RWPE1 (cell line): Measurements from ENCODE around the gene PGC.

Experiments
- CTCF ChIA-PET: fragments of 350-600 bp; sonication (Branson Sonifier 250); formaldehyde crosslinking; extraction: SDS; loops from one replicate; lab custom pipeline; 2021; lab: Yijun Ruan, JAX
- POLR2A ChIA-PET: fragments of 400-600 bp; formaldehyde crosslinking; extraction: SDS; loops from one replicate; lab custom pipeline; 2020; ENCODE audit warnings: antibody characterized with exemption; ENCODE audit not compliant: low non-redundant PET; lab: Yijun Ruan, JAX
- DNase-seq: peaks from one replicate; pipeline ENCODE4 v3.0.0; 2012; ENCODE audit warnings: low spot score
- H3K27ac ChIP-seq: fragments of 450-650 bp; 2 replicates; pipeline ENCODE4 v1.5.1; 2017
- TF ChIP-seq, protein P1 (sequence below): fragments of 450-650 bp; conservative IDR thresholded peaks from 2 replicates; pipeline ENCODE4 v1.5.1; 2017; ENCODE audit warnings: low read depth, mild to moderate bottlenecking

PGC gene

DNA sequence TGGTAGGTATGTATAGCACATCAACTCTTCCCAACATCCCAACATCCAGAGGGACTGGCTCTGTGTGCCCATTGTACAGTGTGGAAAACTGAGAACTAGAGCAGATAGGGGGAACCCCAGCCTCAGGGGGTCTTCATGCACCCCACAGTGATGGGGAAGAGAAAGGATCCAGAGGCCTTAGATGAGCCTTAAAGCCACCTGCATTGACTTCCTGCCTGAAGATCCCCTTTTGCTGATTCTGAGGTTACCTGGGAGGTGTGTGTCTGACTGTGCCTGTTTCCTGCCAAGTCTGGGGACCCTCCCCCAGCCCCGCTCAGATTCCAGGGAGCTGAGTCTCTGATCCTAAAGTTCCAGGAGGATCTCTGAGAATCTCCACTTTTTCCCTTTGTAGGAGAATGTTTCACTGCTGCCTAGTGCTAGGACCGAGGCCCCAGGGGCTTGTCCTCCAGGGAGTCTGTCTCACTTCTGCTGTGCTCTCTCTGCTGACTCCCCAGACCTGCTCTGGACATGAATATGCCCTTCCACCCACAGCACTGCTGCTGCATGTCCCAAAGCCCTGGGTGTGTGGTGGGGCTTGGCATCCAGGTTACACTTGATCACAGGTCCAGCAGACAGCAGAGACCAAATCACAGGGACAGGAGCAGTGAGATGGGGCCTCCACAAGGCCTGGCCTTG lies 12.8 kb upstream of the PGC start:
- TF ChIP-seq, protein P1, sequence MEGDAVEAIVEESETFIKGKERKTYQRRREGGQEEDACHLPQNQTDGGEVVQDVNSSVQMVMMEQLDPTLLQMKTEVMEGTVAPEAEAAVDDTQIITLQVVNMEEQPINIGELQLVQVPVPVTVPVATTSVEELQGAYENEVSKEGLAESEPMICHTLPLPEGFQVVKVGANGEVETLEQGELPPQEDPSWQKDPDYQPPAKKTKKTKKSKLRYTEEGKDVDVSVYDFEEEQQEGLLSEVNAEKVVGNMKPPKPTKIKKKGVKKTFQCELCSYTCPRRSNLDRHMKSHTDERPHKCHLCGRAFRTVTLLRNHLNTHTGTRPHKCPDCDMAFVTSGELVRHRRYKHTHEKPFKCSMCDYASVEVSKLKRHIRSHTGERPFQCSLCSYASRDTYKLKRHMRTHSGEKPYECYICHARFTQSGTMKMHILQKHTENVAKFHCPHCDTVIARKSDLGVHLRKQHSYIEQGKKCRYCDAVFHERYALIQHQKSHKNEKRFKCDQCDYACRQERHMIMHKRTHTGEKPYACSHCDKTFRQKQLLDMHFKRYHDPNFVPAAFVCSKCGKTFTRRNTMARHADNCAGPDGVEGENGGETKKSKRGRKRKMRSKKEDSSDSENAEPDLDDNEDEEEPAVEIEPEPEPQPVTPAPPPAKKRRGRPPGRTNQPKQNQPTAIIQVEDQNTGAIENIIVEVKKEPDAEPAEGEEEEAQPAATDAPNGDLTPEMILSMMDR, result no peak
- no peak overlapping the region for H3K27ac ChIP-seq
- POLR2A ChIA-PET, result no interaction called here
- CTCF ChIA-PET, result no interaction called here
- no peak for DNase-seq

DNA sequence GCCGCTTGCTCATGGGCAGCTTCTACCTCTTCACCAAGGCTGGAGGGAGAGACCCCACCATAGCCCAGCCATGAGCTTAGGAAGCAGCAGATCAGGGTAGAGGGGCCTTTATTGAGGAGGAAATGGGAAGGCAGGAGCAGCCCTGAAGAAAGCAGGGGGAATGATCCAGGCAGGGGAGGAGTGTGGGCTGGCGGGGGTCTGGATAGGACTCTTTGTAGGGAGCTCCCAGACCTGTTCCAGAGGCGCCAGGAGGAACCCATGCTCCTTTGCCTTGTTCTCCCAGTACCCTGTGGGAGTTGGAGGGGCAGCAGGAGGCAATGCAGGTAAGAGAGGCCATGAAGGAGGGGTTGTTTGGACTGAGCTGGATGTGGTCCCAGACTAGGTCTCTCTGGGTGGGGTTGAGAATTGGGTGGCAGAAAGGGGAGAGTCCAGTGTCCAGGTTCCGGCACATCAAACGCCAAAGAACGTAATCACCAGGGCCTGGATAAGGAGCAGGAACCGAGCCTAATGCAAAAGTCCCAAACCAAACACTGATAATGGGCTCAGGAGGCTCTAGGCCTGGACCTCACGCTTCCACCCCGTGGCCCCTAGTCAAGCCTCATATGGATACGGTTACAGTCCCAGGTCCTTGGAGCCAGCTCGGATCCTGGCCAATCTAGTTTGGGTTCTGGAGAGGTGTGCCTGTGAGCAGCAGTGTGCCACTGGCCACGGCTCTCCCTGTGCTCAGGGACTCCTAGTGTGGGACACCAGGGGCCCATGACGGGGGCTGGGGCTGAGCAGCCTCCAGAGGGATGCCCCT lies 12.1 kb upstream of the PGC start:
- ChIA-PET POLR2A (no interaction called here), CTCF (interaction anchor here (0.8 kb wide), 1 partner anchor 26 kb away, joined by 4 read pairs; no protein-coding TSS in a partner anchor)
- no peak overlapping the region for H3K27ac ChIP-seq
- no peak for DNase-seq
- TF ChIP-seq, protein P1, result no peak

DNA sequence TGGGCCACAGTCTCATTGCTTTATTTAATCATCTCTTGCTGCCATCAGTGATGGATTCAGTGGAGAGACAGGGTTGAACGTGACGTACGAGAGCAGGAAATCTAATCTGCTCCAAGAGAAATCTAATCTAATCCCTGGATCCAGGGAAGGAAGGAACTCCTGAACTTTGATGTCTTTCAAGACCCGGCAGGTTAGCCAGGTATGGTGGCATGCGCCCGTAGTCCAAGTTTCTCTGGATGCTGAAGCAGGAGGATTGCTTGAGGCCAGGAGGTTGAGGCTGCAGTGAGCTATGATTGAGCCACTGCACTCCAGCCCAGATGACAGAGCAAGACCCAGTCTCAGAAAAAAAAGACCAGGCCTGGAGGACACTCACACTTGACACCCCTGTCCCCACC lies 11.4 kb upstream of the PGC start:
- DNase-seq, result no peak
- no peak overlapping the region for H3K27ac ChIP-seq
- TF ChIP-seq, protein P1, result no peak
- POLR2A ChIA-PET, result no interaction called here
- CTCF ChIA-PET, result interaction anchor here (0.6 to 0.8 kb wide), 2 partner anchors 26 to 298 kb away, joined by 4 read pairs; no protein-coding TSS in a partner anchor

DNA sequence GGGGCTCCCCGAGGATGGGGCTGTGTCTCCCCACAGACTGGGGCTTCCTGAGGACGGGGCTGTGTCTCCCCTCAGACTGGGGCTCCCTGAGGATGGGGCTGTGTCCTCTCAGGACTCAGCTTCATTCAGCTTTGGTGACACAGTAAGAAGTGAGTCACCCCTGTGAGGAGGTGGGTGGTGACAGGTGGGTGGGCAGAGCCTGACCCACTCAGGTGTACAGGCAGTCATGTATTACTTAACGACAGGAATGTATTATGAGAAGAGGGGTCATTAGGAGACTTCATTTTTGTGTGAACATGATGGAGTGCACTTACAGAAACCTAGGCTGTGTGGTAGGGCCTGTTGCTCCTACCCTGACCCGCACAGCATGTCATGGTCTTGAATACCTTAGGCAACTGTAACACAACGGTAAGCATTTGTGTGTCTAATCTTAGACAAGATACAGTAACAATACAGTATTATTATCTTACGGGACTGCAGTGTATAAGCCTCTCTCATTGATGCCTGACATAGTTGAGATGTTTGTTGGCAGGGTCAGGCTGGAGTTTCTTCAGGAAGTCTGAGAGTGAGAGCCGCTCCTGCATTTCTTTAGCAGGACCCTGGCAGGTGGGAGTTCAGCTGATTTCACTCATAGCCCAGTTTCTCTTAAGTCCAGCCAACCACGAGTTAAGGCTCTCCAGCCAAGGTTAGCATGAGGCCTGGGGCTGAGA lies 10.9 kb upstream of the PGC start:
- TF ChIP-seq, protein P1, result no peak
- ChIA-PET CTCF (interaction anchor here (0.6 to 1.0 kb wide), 2 partner anchors 29 to 298 kb away, joined by 4 to 5 read pairs; partner anchors contain the start of gene TOMM6), POLR2A (no interaction called here)
- no peak overlapping the region for H3K27ac ChIP-seq
- no peak for DNase-seq

DNA sequence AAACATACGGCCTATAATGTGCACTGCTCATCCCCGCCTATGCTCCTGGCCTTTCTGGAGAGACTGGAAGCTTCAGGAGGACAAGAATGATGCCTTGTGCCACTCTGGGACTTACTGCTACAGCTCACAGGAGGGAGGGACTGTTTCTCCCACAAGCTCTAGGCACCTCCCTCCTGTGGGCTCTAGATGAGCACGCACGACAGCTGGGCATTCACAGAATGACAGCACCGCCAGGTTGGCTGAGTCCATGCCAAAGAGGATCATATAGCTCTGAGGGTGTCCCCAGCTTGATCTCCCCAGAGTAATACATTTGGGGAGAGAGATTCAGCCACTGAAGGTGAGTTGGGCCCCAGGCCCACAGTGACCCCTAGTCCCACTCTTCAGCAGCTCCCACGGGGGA lies 10.1 kb upstream of the PGC start:
- TF ChIP-seq, protein P1, result no peak
- DNase-seq, result no peak
- CTCF ChIA-PET, result interaction anchor here (1.0 kb wide), 1 partner anchor 30 kb away, joined by 5 read pairs; the partner anchor contains the start of gene TOMM6
- POLR2A ChIA-PET, result interaction anchor here (0.6 kb wide), 1 partner anchor 55 kb away, joined by 7 read pairs; no protein-coding TSS in a partner anchor
- no peak overlapping the region for H3K27ac ChIP-seq

DNA sequence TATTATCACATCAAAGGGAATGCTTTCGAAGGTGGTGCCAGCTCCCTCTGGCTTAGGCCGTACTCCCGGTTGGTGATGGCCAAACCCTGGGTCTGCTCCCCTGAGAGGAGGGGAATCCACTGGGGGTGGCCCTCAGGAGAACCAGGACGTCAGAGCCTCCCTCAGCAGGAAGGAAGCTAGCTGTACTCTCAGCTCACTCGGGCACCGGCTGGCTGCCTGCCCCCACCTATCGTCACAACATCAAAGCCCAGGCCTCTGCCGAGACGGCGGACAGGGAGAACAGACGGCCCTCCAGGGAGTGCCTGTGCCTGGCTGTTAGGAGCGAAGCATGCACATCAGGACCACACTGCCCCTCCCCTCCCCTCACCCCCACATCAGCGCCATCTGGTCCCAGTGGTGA lies 9.2 kb upstream of the PGC start:
- ChIA-PET POLR2A (no interaction called here), CTCF (no interaction called here)
- no peak for DNase-seq
- TF ChIP-seq, protein P1, result no peak
- H3K27ac ChIP-seq, result no peak overlapping the region
